Progenitor cell of endocrine pancreas (in vitro differentiated cells): ENCODE results near the gene PTPRT. TPM values are rescaled to one million over a fixed set of nuclear protein-coding genes. Genes with fewer than 3 reads are reported as not detected.

Experiments used
- DNase-seq: peaks from one replicate; pipeline ENCODE4 v3.0.0; 2021; ENCODE audit warnings: low spot score; ENCODE audit not compliant: unreplicated experiment
- H3K27ac Mint-ChIP-seq: 2 replicates; pipeline ENCODE4 v1.8.0; 2021; ENCODE audit warnings: mild to moderate bottlenecking, moderate library complexity, mixed read lengths
- H3K27me3 Mint-ChIP-seq: 2 replicates; pipeline ENCODE4 v1.8.0; 2021; ENCODE audit warnings: mixed read lengths
- H3K36me3 Mint-ChIP-seq: 2 replicates; pipeline ENCODE4 v1.8.0; 2022; ENCODE audit warnings: mixed read lengths; ENCODE audit not compliant: insufficient read depth
- H3K4me1 Mint-ChIP-seq: 2 replicates; pipeline ENCODE4 v1.8.0; 2021; ENCODE audit warnings: low read depth, mixed read lengths
- H3K4me3 Mint-ChIP-seq: 2 replicates; pipeline ENCODE4 v1.8.0; 2021; ENCODE audit warnings: low read depth, mild to moderate bottlenecking, moderate library complexity, mixed read lengths
- H3K9me3 Mint-ChIP-seq: 2 replicates; pipeline ENCODE4 v1.8.0; 2021; ENCODE audit warnings: low read depth, mixed read lengths
- CTCF ChIP-seq: fragments of 200-600 bp; sonication (generic); IDR thresholded peaks from one replicate; pipeline ENCODE4 v1.5.0; 2021; ENCODE audit warnings: antibody characterized with exemption, mild to moderate bottlenecking; ENCODE audit not compliant: unreplicated experiment
- total RNA-seq: library from RNA; stranded (reverse); gene quantifications from 2 replicates; pipeline ENCODE4 v1.2.1, GENCODE V29; 2021

The PTPRT gene
- total RNA-seq, 1 donor from 2014 or later: 65.9 TPM

GRCh38 chr20:43037605-43038309 lies 151.9 kb downstream of the PTPRT start:
- H3K36me3 Mint-ChIP-seq: no peaks in the 10 kb centered on the region
- no peaks in the 10 kb centered on the region for H3K9me3 Mint-ChIP-seq
- peaks cover 2% of the 10 kb centered on the region for H3K27me3 Mint-ChIP-seq
- no peak overlapping the region for H3K27ac Mint-ChIP-seq
- no peak for TF ChIP-seq CTCF
- H3K4me3 Mint-ChIP-seq: no peak overlapping the region
- peaks cover 8% of the 10 kb centered on the region for H3K4me1 Mint-ChIP-seq
- DNase-seq: no peak

GRCh38 chr20:43034981-43035724 lies 154.6 kb downstream of the PTPRT start:
- Mint-ChIP-seq H3K4me1 (peaks cover 8% of the 10 kb centered on the region), H3K4me3 (no peak overlapping the region)
- no peak for TF ChIP-seq CTCF

GRCh38 chr20:43032459-43032858 lies 157.2 kb downstream of the PTPRT start:
- DNase-seq: no peak
- TF ChIP-seq CTCF: peak; percentile 32
- Mint-ChIP-seq H3K4me1 (peaks cover 3% of the 10 kb centered on the region), H3K9me3 (no peaks in the 10 kb centered on the region), H3K36me3 (no peaks in the 10 kb centered on the region), H3K27me3 (no peaks in the 10 kb centered on the region), H3K27ac (no peak overlapping the region), H3K4me3 (no peak overlapping the region)

More at GRCh38 chr20:43034981-43035724, 154.6 kb downstream of the PTPRT start:
- peak overlapping the region; percentile 15 for H3K27ac Mint-ChIP-seq
- H3K36me3 Mint-ChIP-seq: no peaks in the 10 kb centered on the region
- H3K9me3 Mint-ChIP-seq: no peaks in the 10 kb centered on the region
- no peak for DNase-seq
- no peaks in the 10 kb centered on the region for H3K27me3 Mint-ChIP-seq

- no peak for DNase-seq
- H3K27me3 Mint-ChIP-seq: no peaks in the 10 kb centered on the region
- H3K27ac Mint-ChIP-seq: no peak overlapping the region
These were observed 160.5 kb downstream of the PTPRT start for GRCh38 chr20:43029176-43029575.

DNA sequence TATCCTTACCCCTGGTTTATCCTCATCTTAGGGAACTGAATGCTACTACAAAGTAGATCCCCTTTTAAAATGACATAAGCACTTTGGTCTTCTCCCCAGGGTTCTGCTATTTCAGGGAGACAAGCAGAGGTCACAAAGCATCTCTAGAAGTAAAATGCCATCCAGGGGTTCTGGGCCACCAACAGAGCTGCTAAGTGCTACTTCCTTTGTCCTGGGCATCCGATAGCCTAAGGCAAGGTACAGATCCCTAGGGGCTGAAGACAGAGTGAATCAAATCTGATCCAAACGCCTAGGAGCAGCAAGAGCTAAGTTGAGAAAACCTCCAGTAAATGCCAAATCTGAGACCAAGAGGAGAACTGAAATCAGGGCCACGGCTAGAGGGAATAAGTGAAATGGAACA lies 161.2 kb downstream of the PTPRT start:
- no peak overlapping the region for H3K4me3 Mint-ChIP-seq

More at GRCh38 chr20:43029176-43029575, 160.5 kb downstream of the PTPRT start:
- Mint-ChIP-seq H3K4me3 (no peak overlapping the region), H3K4me1 (no peaks in the 10 kb centered on the region), H3K36me3 (no peaks in the 10 kb centered on the region), H3K9me3 (no peaks in the 10 kb centered on the region)
- TF ChIP-seq CTCF: no peak

More for the DNA sequence above, 161.2 kb downstream of the PTPRT start:
- no peaks in the 10 kb centered on the region for H3K36me3 Mint-ChIP-seq
- H3K4me1 Mint-ChIP-seq: no peaks in the 10 kb centered on the region
- H3K27ac Mint-ChIP-seq: no peak overlapping the region
- TF ChIP-seq CTCF: no peak
- H3K27me3 Mint-ChIP-seq: no peaks in the 10 kb centered on the region
- no peak for DNase-seq
- no peaks in the 10 kb centered on the region for H3K9me3 Mint-ChIP-seq
